DOHH2 (cell line): ENCODE data around the gene LPXN.

ENCODE experiments used
- EZH2phosphoT487 ChIP-seq: fragments of 200-600 bp; sonication (generic); IDR thresholded peaks from 2 replicates; pipeline ENCODE4 v1.6.1; 2017; ENCODE audit warnings: borderline replicate concordance, mild to moderate bottlenecking, antibody characterized with exemption, low read length, moderate library complexity, mixed read lengths
- TF ChIP-seq, protein P1 (sequence below): fragments of 200-600 bp; sonication (generic); IDR thresholded peaks from one replicate; pipeline ENCODE4 v1.5.1; 2014; ENCODE audit warnings: antibody characterized with exemption, mild to moderate bottlenecking, low read depth, low read length; ENCODE audit not compliant: poor library complexity, severe bottlenecking

DNA sequence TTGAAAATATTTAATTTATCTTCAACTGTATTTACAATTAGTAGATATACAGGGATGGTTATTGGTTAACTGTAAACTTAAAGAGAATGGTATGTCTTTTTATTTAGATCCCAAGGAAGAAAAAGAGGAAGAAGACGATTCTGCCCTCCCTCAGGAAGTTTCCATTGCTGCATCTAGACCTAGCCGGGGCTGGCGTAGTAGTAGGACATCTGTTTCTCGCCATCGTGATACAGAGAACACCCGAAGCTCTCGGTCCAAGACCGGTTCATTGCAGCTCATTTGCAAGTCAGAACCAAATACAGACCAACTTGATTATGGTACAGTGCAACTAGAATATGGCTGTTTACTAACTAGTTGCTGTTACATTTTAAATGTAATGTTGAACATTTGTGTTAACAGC lies 34.1 kb upstream of the LPXN start:
- TF ChIP-seq, protein P1, sequence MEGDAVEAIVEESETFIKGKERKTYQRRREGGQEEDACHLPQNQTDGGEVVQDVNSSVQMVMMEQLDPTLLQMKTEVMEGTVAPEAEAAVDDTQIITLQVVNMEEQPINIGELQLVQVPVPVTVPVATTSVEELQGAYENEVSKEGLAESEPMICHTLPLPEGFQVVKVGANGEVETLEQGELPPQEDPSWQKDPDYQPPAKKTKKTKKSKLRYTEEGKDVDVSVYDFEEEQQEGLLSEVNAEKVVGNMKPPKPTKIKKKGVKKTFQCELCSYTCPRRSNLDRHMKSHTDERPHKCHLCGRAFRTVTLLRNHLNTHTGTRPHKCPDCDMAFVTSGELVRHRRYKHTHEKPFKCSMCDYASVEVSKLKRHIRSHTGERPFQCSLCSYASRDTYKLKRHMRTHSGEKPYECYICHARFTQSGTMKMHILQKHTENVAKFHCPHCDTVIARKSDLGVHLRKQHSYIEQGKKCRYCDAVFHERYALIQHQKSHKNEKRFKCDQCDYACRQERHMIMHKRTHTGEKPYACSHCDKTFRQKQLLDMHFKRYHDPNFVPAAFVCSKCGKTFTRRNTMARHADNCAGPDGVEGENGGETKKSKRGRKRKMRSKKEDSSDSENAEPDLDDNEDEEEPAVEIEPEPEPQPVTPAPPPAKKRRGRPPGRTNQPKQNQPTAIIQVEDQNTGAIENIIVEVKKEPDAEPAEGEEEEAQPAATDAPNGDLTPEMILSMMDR = no peak
- TF ChIP-seq EZH2phosphoT487 = no peak
